ENCODE measurements around the gene UPK1A. TPM values are rescaled to one million over a fixed set of nuclear protein-coding genes. Genes with fewer than 3 reads are reported as not detected.

UPK1A gene
- total RNA-seq, 1 experiment from 2014 or later, result 0.69 TPM

DNA sequence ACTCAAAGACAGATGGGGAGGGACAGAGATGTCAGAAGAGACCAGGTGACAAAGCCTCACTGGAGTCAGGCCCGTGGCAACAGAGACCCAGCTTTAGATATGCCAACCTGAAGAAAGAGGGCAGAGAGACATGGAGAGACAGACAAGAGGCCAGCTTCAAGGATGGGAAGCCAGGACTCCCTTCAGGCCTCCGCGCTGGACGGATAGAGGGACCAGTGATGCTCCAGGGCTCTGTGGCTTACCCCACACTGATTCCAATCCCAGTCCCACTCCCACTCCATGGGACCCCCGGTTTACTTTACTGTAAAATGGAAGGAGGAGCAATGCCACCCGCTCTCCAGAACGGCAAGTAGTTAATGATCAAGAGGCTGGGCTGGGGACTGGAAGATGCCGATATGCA lies 26.5 kb upstream of the UPK1A start:
- Histone ChIP-seq H3K27ac (ENCODE audit: low read depth, low read length) (no peak overlapping the region), H3K9me3 (ENCODE audit: control insufficient read depth in 1 of 2, insufficient read depth in 1 of 2, low read depth in 1 of 2, low read length in 2 of 2) (no peaks in the 10 kb centered on the region), H2AFZ (ENCODE audit: low read depth, low read length, poor library complexity, severe bottlenecking) (no peak overlapping the region), H3K9ac (ENCODE audit: low read length) (no peak overlapping the region), H3K79me2 (ENCODE audit: insufficient read depth, low read length) (no peaks in the 10 kb centered on the region), H3K4me1 (ENCODE audit: control insufficient read depth in 1 of 2, insufficient read depth in 2 of 2, low read length in 2 of 2) (peaks cover 3 to 29% of the 10 kb centered on the region in 2 experiments; a peak in 2 of 4 replicates), H3K36me3 (ENCODE audit: control insufficient read depth in 1 of 2, insufficient read depth in 2 of 2, low read length in 2 of 2) (peaks cover 9 to 13% of the 10 kb centered on the region in 2 experiments; a peak in 2 of 4 replicates), H3K4me2 (ENCODE audit: low read length) (no peak overlapping the region), H4K20me1 (ENCODE audit: insufficient read depth) (no peaks in the 10 kb centered on the region), H3K27me3 (ENCODE audit: insufficient read depth, low read length) (no peaks in the 10 kb centered on the region), H3K4me3 (replicated peaks in 1 of 2; ENCODE audit: low read depth in 1 of 2, low read length in 2 of 2) (no peak overlapping the region), H3K9me2 (ENCODE audit: insufficient read depth) (no peaks in the 10 kb centered on the region)
- ChIA-PET CTCF (no interaction called here), RAD21 (ENCODE audit: low non-redundant PET in 1 of 2, low total read pairs in 2 of 2, uncharacterized antibody in 2 of 2, unreplicated experiment in 2 of 2) (no interaction called here), POLR2A (interaction anchor here (0.6 kb wide), 1 partner anchor 265 kb away, joined by 5 read pairs; no protein-coding TSS in a partner anchor)
- intact Hi-C loops (cut with micrococcal nuclease), result no loop called here
- no peak for TF ChIP-seq RAD21 (IDR thresholded peaks at IDR 0.05; ENCODE audit: low read depth)
- TF ChIP-seq ELF1 (IDR thresholded peaks at IDR 0.05; ENCODE audit: borderline replicate concordance, low read depth), result no peak
- no peak for TF ChIP-seq CBX3 (IDR thresholded peaks at IDR 0.05; ENCODE audit: low read depth)
- TF ChIP-seq POLR2A (IDR thresholded peaks at IDR 0.05; ENCODE audit: borderline replicate concordance, extremely low read depth, insufficient read depth, insufficient read length), result no peak
- no peak for TF ChIP-seq ZBTB33 (IDR thresholded peaks at IDR 0.05; ENCODE audit: extremely low read depth, insufficient replicate concordance, low read length)
- TF ChIP-seq SP1 (IDR thresholded peaks at IDR 0.05; ENCODE audit: low read depth), result no peak
- TF ChIP-seq, protein P1, sequence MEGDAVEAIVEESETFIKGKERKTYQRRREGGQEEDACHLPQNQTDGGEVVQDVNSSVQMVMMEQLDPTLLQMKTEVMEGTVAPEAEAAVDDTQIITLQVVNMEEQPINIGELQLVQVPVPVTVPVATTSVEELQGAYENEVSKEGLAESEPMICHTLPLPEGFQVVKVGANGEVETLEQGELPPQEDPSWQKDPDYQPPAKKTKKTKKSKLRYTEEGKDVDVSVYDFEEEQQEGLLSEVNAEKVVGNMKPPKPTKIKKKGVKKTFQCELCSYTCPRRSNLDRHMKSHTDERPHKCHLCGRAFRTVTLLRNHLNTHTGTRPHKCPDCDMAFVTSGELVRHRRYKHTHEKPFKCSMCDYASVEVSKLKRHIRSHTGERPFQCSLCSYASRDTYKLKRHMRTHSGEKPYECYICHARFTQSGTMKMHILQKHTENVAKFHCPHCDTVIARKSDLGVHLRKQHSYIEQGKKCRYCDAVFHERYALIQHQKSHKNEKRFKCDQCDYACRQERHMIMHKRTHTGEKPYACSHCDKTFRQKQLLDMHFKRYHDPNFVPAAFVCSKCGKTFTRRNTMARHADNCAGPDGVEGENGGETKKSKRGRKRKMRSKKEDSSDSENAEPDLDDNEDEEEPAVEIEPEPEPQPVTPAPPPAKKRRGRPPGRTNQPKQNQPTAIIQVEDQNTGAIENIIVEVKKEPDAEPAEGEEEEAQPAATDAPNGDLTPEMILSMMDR (IDR thresholded peaks at IDR 0.05 in 2 of 3, conservative IDR thresholded peaks at IDR 0.05 in 1 of 3; ENCODE audit: borderline replicate concordance in 1 of 3, insufficient read depth in 1 of 3, low read depth in 2 of 3, low read length in 2 of 3), result no peak
- TF ChIP-seq MAX (IDR thresholded peaks at IDR 0.05), result no peak
- TF ChIP-seq ZFX (IDR thresholded peaks at IDR 0.05), result no peak
- no peak for TF ChIP-seq EZH2phosphoT487 (IDR thresholded peaks at IDR 0.05; ENCODE audit: borderline replicate concordance)
- ATAC-seq (no peak), DNase-seq (ENCODE audit: low read depth, low spot score) (no peak)
- BruUV-seq (replicated peaks), result no TSS peak

Data from HCT116 (cell line).